ENCODE data around the gene FBN2. TPM values are rescaled to one million over a fixed set of nuclear protein-coding genes. Genes with fewer than 3 reads are reported as not detected.

FBN2 gene
- total and polyA plus RNA-seq, 9 of the 15 experiments (the other 6 are each of a cell fraction or from before 2014, with no cell fraction given) = 0.01 to 0.09 TPM; not detected in 7

- H3K9me3 ChIP-seq (replicated peaks; ENCODE audit: control insufficient read depth, insufficient read depth, low read depth, low read length) = no peaks in the 10 kb centered on the region
- H3K4me1 ChIP-seq (replicated peaks in 1 of 2; ENCODE audit: control insufficient read depth in 2 of 2, insufficient read depth in 2 of 2, low read length in 2 of 2) = no peaks in the 10 kb centered on the region
- no peak overlapping the region for H3K27ac ChIP-seq (ENCODE audit: extremely low read depth, low read depth, low read length)
- no peaks in the 10 kb centered on the region for H3K27me3 ChIP-seq (ENCODE audit: control insufficient read depth in 2 of 2, insufficient read depth in 2 of 2, low read length in 2 of 2)
- no peak for ATAC-seq
- in situ Hi-C loops (cut with MboI) (loop anchor here (10.0 kb wide), 1 partner anchor 1549 kb away; no protein-coding TSS in a partner anchor), intact Hi-C loops (cut with micrococcal nuclease) (no loop called here)
- no peaks in the 10 kb centered on the region for H4K20me1 ChIP-seq (replicated peaks; ENCODE audit: control insufficient read depth, insufficient read depth, low read length)
- H3K4me3 ChIP-seq = no peak overlapping the region
- no peak for DNase-seq (ENCODE audit: extremely low read depth in 1 of 4, low spot score in 3 of 4)
- no peak for TF ChIP-seq ZNF316 (IDR thresholded peaks at IDR 0.05)
- TF ChIP-seq ZSCAN32 (CRISPR knock-in tag; IDR thresholded peaks at IDR 0.05) = no peak
- no peak for TF ChIP-seq TSHZ1 (CRISPR knock-in tag; IDR thresholded peaks at IDR 0.05)
- TF ChIP-seq SIN3B (IDR thresholded peaks at IDR 0.05; ENCODE audit: low read depth) = no peak
- TF ChIP-seq REST (IDR thresholded peaks at IDR 0.05; ENCODE audit: borderline replicate concordance) = no peak
- TF ChIP-seq REST (CRISPR knock-in tag; IDR thresholded peaks at IDR 0.05; ENCODE audit: low read depth) = no peak
- TF ChIP-seq ZNF695 (CRISPR knock-in tag; IDR thresholded peaks at IDR 0.05) = no peak
- TF ChIP-seq CBX1 (IDR thresholded peaks at IDR 0.05; ENCODE audit: low read depth) = no peak
- TF ChIP-seq TCF3 (CRISPR knock-in tag; IDR thresholded peaks at IDR 0.05) = no peak
- TF ChIP-seq HDGF (IDR thresholded peaks at IDR 0.05) = no peak
- TF ChIP-seq ZNF347 (CRISPR knock-in tag; IDR thresholded peaks at IDR 0.05; ENCODE audit: low read depth) = no peak
- H3K9ac ChIP-seq (ENCODE audit: insufficient read depth in 1 of 2, low read depth in 2 of 2, low read length in 2 of 2) = no peak overlapping the region
- 0% methylated on average over 2 of the region's 2 CpGs for WGBS (ENCODE audit: insufficient coverage, low coverage, missing lambda C conversion rate)
- H3K79me2 ChIP-seq (ENCODE audit: control insufficient read depth, insufficient read depth, low read length) = no peaks in the 10 kb centered on the region
- H3K4me2 ChIP-seq (ENCODE audit: insufficient read depth, low read length) = no peak overlapping the region
- BruUV-seq (replicated peaks) = no TSS peak
- FAIRE-seq = no peak
- POLR2A ChIA-PET = interaction anchor here (0.7 kb wide), 1 partner anchor 657 kb away, joined by 3 read pairs; no protein-coding TSS in a partner anchor
- no peaks in the 10 kb centered on the region for H3K36me3 ChIP-seq (ENCODE audit: control insufficient read depth, insufficient read depth, low read length)
- H3K9me1 ChIP-seq (ENCODE audit: control insufficient read depth, insufficient read depth, low read length) = no peaks in the 10 kb centered on the region
- CTCF ChIA-PET (ENCODE audit: low intra/inter-chr PET ratio) = no interaction called here
- no peak overlapping the region for H2AFZ ChIP-seq (ENCODE audit: low read depth, low read length)
Measured at GRCh38 chr5:128225245-128226030, 312.6 kb downstream of the FBN2 start.
